Non-pigmented ciliary epithelial cell (primary cell): ENCODE measurements around the gene BRD7.

Experiments
- DNase-seq: peaks from one replicate; pipeline ENCODE4 v3.0.0-alpha.2; 2010; ENCODE audit warnings: low read depth

BRD7 gene

GRCh38 chr16:50303041-50303604, 65.7 kb downstream of the BRD7 start:
- DNase-seq, result no peak

- DNase-seq, result no peak
These were observed 66.2 kb downstream of the BRD7 start for GRCh38 chr16:50302472-50303005.

GRCh38 chr16:50301626-50302471, 66.9 kb downstream of the BRD7 start:
- DNase-seq, result no peak

- DNase-seq, result no peak
These were observed 67.7 kb downstream of the BRD7 start for GRCh38 chr16:50300942-50301625.

GRCh38 chr16:50299508-50300105, 69.2 kb downstream of the BRD7 start:
- DNase-seq, result no peak

- DNase-seq, result no peak
These were observed 69.9 kb downstream of the BRD7 start for GRCh38 chr16:50298591-50299507.

GRCh38 chr16:50298075-50298460, 70.7 kb downstream of the BRD7 start:
- no peak for DNase-seq

- DNase-seq, result no peak
These were observed 71.3 kb downstream of the BRD7 start for GRCh38 chr16:50297301-50298074.

- no peak for DNase-seq
These were observed 72.0 kb downstream of the BRD7 start for GRCh38 chr16:50296807-50297206.

- DNase-seq, result no peak
These were observed 73.2 kb downstream of the BRD7 start for GRCh38 chr16:50295541-50296132.

- no peak for DNase-seq
These were observed 73.8 kb downstream of the BRD7 start for GRCh38 chr16:50294955-50295354.

- DNase-seq, result no peak
These were observed 74.6 kb downstream of the BRD7 start for GRCh38 chr16:50293994-50294855.

- no peak for DNase-seq
These were observed 75.6 kb downstream of the BRD7 start for GRCh38 chr16:50293041-50293783.

GRCh38 chr16:50292566-50292948, 76.2 kb downstream of the BRD7 start:
- DNase-seq, result no peak

- no peak for DNase-seq
These were observed 76.8 kb downstream of the BRD7 start for GRCh38 chr16:50291719-50292565.

GRCh38 chr16:50290856-50291255, 77.9 kb downstream of the BRD7 start:
- DNase-seq, result no peak

GRCh38 chr16:50289950-50290764, 78.6 kb downstream of the BRD7 start:
- DNase-seq, result no peak
